ENCODE measurements around the gene HYAL1. TPM values are rescaled to one million over a fixed set of nuclear protein-coding genes. Genes with fewer than 3 reads are reported as not detected.

Gene HYAL1
- total and polyA plus RNA-seq, 9 donors, result 1.8 to 9.3 (median 3.5) TPM

- H3K4me1 ChIP-seq (ENCODE audit: insufficient read depth), result peaks cover 10% of the 10 kb centered on the region
- no peak for TF ChIP-seq EP300 (IDR thresholded peaks at IDR 0.05)
- TF ChIP-seq POLR2A (IDR thresholded peaks at IDR 0.05), result no peak
- H3K9me3 ChIP-seq, result no peaks in the 10 kb centered on the region
- no peak overlapping the region for H3K4me3 ChIP-seq
- no peaks in the 10 kb centered on the region for H3K27me3 ChIP-seq
- H3K36me3 ChIP-seq, result no peaks in the 10 kb centered on the region
- no peak for DNase-seq
- no peak overlapping the region for H3K27ac ChIP-seq
- intact Hi-C loops (cut with DNase I), result no loop called here
Observed at GRCh38 chr3:50304601-50305000, 1.2 kb upstream of the HYAL1 start.

GRCh38 chr3:50302095-50303012, 1.0 kb downstream of the HYAL1 start:
- no peaks in the 10 kb centered on the region for H3K27me3 ChIP-seq
- WGBS, 3 donors, result 85 to 88% (median 87%) methylated on average over 32 of the region's 32 CpGs
- H3K4me1 ChIP-seq (ENCODE audit: insufficient read depth), result peaks cover 13% of the 10 kb centered on the region
- H3K9me3 ChIP-seq, result no peaks in the 10 kb centered on the region
- no peak overlapping the region for H3K4me3 ChIP-seq
- DNase-seq, result peak in 2 of 5 donors; percentile 47 to 49
- intact Hi-C loops (cut with DNase I), result loop anchor here in 1 of 4 donors (2.0 kb wide), 1 partner anchor 18 kb away; no protein-coding TSS in a partner anchor
- no peak for TF ChIP-seq CTCF (IDR thresholded peaks at IDR 0.05)
- no peak for TF ChIP-seq POLR2A (IDR thresholded peaks at IDR 0.05)
- no peak for TF ChIP-seq EP300 (IDR thresholded peaks at IDR 0.05)
- peak overlapping the region; percentile 45 to 60 for H3K27ac ChIP-seq
- H3K36me3 ChIP-seq, result no peaks in the 10 kb centered on the region

- WGBS, 3 donors, result 89 to 94% (median 89%) methylated on average over 6 of the region's 6 CpGs
- TF ChIP-seq EP300 (IDR thresholded peaks at IDR 0.05) (no peak), CTCF (IDR thresholded peaks at IDR 0.05) (no peak), POLR2A (IDR thresholded peaks at IDR 0.05) (no peak)
- intact Hi-C loops (cut with DNase I), result no loop called here
- Histone ChIP-seq H3K36me3 (no peaks in the 10 kb centered on the region), H3K27me3 (no peaks in the 10 kb centered on the region), H3K4me3 (no peak overlapping the region), H3K9me3 (no peaks in the 10 kb centered on the region), H3K27ac (peak overlapping the region; percentile 9 to 68), H3K4me1 (ENCODE audit: insufficient read depth) (peaks cover 13% of the 10 kb centered on the region)
- no peak for DNase-seq
Observed at GRCh38 chr3:50300681-50301254, 2.6 kb downstream of the HYAL1 start.

GRCh38 chr3:50299929-50300680, 3.3 kb downstream of the HYAL1 start:
- no peaks in the 10 kb centered on the region for H3K36me3 ChIP-seq
- WGBS, 3 donors, result 49 to 53% (median 52%) methylated on average over 12 of the region's 12 CpGs
- TF ChIP-seq EP300 (IDR thresholded peaks at IDR 0.05), result no peak
- TF ChIP-seq CTCF (IDR thresholded peaks at IDR 0.05), result no peak
- no peak for TF ChIP-seq POLR2A (IDR thresholded peaks at IDR 0.05)
- peak overlapping the region; percentile 37 for H3K4me3 ChIP-seq
- H3K27me3 ChIP-seq, result no peaks in the 10 kb centered on the region
- intact Hi-C loops (cut with DNase I), result no loop called here
- H3K27ac ChIP-seq, result peak overlapping the region; percentile 9 to 68
- no peaks in the 10 kb centered on the region for H3K9me3 ChIP-seq
- H3K4me1 ChIP-seq (ENCODE audit: insufficient read depth), result peaks cover 13% of the 10 kb centered on the region
- peak in 2 of 5 donors; percentile 56 to 62 for DNase-seq
